ENCODE data around the gene SKIDA1.

DNA sequence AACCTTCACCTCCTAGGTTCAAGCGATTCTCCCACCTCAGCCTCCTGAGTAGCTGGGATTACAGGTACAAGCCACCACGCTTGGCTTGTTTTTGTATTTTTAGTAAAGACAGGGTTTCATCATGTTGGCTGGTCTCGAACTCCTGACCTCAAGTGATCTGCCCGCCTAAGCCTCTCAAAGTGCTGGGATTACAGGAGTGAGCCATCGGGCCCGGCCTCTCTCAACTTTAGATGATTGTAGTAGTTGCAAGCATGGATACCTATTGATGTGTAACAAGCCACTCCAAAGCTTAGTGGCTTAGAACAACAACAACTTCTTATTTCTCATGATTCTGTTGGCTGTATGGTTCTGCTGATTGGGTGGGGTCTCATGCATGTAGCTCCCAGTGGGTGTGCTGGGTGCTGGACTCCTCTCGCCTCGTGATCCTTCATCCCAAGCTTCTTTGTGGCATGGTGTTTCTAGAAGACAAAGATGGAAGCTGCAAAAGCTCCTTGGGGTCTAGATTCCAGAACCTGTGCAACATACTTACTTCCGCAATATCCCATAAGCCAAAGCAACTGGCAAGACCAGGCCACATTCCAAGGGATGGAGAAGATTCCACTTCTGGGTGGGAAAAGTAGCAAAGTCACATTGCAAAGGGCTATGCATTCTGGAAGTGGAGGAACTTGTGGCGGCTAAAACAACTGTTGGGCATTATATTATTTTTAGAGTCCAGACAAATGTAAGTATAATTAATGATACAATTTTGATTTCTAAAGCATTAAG lies 37.9 kb downstream of the SKIDA1 start:
- TF ChIP-seq, protein P1, sequence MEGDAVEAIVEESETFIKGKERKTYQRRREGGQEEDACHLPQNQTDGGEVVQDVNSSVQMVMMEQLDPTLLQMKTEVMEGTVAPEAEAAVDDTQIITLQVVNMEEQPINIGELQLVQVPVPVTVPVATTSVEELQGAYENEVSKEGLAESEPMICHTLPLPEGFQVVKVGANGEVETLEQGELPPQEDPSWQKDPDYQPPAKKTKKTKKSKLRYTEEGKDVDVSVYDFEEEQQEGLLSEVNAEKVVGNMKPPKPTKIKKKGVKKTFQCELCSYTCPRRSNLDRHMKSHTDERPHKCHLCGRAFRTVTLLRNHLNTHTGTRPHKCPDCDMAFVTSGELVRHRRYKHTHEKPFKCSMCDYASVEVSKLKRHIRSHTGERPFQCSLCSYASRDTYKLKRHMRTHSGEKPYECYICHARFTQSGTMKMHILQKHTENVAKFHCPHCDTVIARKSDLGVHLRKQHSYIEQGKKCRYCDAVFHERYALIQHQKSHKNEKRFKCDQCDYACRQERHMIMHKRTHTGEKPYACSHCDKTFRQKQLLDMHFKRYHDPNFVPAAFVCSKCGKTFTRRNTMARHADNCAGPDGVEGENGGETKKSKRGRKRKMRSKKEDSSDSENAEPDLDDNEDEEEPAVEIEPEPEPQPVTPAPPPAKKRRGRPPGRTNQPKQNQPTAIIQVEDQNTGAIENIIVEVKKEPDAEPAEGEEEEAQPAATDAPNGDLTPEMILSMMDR (IDR thresholded peaks at IDR 0.05; ENCODE audit: insufficient read depth, low read length): no peak
- no peak for TF ChIP-seq POLR2AphosphoS5 (IDR thresholded peaks at IDR 0.05; ENCODE audit: low read depth)
- TF ChIP-seq, protein P2, sequence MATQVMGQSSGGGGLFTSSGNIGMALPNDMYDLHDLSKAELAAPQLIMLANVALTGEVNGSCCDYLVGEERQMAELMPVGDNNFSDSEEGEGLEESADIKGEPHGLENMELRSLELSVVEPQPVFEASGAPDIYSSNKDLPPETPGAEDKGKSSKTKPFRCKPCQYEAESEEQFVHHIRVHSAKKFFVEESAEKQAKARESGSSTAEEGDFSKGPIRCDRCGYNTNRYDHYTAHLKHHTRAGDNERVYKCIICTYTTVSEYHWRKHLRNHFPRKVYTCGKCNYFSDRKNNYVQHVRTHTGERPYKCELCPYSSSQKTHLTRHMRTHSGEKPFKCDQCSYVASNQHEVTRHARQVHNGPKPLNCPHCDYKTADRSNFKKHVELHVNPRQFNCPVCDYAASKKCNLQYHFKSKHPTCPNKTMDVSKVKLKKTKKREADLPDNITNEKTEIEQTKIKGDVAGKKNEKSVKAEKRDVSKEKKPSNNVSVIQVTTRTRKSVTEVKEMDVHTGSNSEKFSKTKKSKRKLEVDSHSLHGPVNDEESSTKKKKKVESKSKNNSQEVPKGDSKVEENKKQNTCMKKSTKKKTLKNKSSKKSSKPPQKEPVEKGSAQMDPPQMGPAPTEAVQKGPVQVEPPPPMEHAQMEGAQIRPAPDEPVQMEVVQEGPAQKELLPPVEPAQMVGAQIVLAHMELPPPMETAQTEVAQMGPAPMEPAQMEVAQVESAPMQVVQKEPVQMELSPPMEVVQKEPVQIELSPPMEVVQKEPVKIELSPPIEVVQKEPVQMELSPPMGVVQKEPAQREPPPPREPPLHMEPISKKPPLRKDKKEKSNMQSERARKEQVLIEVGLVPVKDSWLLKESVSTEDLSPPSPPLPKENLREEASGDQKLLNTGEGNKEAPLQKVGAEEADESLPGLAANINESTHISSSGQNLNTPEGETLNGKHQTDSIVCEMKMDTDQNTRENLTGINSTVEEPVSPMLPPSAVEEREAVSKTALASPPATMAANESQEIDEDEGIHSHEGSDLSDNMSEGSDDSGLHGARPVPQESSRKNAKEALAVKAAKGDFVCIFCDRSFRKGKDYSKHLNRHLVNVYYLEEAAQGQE (IDR thresholded peaks at IDR 0.05; ENCODE audit: insufficient replicate concordance, low read depth): no peak
